ENCODE measurements around the gene ESR1.
"Not testable (repeated sequence)": the region's sequence is repeated elsewhere in the genome, so short reads cannot be mapped to it uniquely, and the experiment has no call there.

The ESR1 gene

DNA sequence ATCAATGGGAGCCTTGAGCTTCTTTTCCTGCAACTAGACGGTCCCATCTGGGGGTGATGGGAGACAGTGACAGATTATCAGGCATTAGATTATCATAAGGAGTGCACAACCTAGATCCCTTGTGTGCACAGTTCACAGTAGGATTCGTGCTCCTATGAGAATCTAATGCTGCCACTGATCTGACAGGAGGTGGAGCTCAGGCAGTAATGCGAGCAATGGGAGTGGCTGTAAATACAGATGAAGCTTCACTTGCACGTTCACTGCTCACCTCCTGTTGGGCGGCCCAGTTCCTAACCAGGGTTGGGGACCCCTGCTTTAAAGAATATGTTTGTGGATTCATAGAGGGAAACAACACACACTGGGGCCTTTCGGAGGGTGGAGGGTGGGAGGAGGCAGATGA, 180.7 kb downstream of the ESR1 start:
- not testable (repeated sequence) for DNase-seq (ENCODE audit: low spot score)

GRCh38 chr6:151992091-151992490, 184.6 kb downstream of the ESR1 start:
- no peak for DNase-seq (ENCODE audit: low spot score)

- no peak for DNase-seq (ENCODE audit: low spot score)
Measured at GRCh38 chr6:151993364-151993763, 185.9 kb downstream of the ESR1 start.

DNA sequence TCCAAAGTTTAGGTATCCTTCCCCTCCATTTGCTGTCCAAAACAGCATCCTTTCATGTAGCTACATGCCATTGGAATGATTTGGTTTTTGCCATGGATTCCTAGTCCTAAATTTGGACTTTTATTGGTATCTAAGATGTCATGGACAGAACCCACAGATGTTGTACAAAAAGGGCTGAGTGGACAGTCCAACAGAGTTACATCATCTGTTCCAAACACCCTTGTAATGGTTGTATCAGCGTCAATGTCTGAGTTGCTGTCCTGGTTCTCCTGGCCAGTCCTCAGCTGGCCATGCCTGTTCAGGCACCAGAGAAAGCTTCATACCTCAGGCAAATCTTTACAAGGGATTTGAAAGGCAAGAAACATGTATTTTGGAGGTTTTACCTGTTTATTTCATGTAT, 191.3 kb downstream of the ESR1 start:
- DNase-seq (ENCODE audit: low spot score) = no peak

DNA sequence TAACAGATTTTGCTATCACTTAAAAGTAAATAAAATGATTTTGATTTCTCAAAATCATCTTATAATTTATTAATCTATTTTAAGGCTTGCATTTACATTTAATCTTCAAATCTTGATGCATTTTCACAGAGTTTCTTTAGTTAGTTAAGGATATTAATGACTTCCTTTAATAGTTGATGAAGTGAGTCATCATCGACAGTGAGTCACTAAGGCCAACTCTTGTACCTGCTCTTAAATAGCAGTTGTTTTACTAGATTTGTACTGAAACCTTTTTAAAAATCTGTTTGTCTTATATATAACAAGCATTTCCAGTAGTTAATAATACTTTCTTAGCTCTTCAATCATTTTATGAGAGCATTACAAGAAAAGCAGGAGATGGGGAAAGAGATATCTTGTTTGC, 191.7 kb downstream of the ESR1 start:
- no peak for DNase-seq (ENCODE audit: low spot score)

- DNase-seq (ENCODE audit: low spot score) = no peak
Measured at GRCh38 chr6:152001408-152001807, 193.9 kb downstream of the ESR1 start.

DNA sequence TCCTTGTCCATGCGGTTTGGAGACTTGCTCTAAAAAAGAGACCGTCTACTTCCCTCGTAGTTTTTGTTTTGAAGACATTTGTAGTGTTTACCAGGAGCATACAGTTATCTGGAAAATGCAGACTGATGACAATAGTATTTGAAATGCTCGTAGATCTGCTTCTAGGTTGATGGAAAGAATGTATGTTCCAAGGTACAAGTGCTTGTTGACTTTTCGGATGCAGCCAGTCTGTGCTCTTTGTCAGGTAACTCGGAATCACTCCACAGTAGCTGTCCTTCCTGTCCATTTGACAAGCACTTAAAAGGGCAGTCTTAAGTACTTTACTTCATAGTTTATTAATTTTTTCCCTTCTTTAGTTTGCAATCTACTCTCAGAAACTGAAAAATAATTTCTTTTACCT, 194.8 kb downstream of the ESR1 start:
- DNase-seq (ENCODE audit: low spot score) = no peak

- no peak for DNase-seq (ENCODE audit: low spot score)
Measured at GRCh38 chr6:152004036-152004566, 196.6 kb downstream of the ESR1 start.

GRCh38 chr6:152004896-152005295, 197.4 kb downstream of the ESR1 start:
- no peak for DNase-seq (ENCODE audit: low spot score)

GRCh38 chr6:152008779-152009178, 201.3 kb downstream of the ESR1 start:
- DNase-seq (ENCODE audit: low spot score) = no peak

DNA sequence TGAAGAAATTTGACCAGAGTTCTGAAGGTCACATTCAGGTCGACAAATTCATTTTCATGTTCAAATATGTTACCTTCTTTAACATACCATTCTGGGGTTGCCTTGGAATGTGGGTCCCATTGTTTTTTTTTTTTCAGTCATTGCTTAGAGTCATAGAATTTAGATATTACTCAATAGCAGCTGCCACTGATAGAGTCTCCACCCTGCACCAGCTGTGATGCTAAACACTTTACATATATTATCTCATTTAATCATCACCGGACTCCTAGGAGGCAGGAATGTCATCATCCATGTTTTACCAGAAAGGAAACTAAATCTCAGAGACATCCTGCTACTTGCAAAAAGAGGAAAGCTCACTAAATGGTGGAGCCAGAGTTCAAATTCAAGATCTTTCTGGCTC, 204.7 kb downstream of the ESR1 start:
- no peak for DNase-seq (ENCODE audit: low spot score)

DNA sequence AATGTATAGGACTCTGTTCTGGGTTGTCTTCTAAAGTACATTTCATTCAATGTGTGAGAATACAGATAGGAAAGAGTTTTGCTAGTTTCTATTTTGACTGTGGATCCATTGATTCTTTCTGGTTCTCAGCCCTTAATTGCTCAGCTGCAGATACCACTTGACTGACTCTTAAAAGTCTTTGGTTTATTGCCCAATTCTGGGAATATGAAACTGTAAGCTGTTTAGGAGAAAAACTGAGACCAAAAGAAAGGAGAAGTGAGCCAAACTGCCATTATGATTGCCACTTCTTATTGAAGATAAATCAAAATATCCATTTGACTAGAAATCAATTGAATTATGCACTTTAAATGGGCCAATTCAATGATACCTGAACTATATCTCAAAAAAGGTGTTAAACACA, 211.4 kb downstream of the ESR1 start:
- DNase-seq (ENCODE audit: low spot score) = no peak

GRCh38 chr6:152022303-152022702, 214.8 kb downstream of the ESR1 start:
- DNase-seq (ENCODE audit: low spot score) = no peak

DNA sequence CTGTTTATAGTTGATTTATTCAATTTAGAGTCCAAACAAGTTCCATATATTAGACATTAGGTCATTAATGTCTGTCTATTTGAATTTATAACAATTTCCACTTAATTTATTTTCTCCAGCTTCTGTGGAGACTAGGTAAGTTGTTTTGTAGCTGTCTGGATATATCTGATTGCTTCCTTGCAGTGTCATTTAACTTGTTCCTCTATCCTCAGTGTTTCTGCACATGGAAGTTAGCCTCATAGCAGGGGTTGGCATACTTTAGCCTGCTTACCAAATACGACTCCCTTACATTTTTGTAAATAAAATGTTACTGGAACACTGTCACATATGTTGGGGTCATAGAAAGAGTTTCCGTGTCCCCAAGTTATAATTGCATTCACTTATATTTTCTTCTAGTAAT, 216.1 kb downstream of the ESR1 start:
- DNase-seq (ENCODE audit: low spot score) = no peak

DNA sequence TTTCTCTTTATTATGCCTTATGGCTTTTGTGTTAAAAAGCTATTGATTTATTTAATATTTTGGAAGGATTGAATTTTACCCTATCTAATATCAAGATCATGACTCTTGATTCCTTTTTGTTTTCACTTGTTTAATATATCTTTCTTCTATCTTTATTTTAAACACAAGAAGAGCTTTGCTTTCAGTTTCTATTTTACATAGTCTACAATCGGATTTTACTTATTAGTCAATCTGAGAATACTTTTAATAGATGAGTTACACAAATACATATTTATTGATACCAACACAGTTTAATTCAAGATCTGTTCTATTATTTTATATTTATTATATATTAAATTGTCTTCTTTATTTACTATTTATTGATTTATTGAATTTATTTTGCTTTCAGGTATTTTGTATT, 218.8 kb downstream of the ESR1 start:
- DNase-seq (ENCODE audit: low spot score) = no peak

GRCh38 chr6:152026744-152027143, 219.3 kb downstream of the ESR1 start:
- not testable (repeated sequence) for DNase-seq (ENCODE audit: low spot score)

DNA sequence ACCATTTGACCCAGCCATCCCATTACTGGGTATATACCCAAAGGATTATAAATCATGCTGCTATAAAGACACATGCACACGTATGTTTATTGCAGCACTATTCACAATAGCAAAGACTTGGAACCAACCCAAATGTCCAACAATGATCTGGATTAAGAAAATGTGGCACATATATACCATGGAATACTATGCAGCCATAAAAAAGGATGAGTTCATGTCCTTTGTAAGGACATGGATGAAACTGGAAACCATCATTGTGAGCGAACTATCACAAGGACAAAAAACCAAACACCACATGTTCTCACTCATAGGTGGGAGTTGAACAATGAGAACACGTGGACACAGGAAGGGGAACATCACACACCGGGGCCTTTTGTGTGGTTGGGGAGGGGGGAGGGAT, 226.3 kb downstream of the ESR1 start:
- DNase-seq (ENCODE audit: low spot score) = not testable (repeated sequence)

- no peak for DNase-seq (ENCODE audit: low spot score)
Measured at GRCh38 chr6:152034631-152035030, 227.1 kb downstream of the ESR1 start.

- DNase-seq (ENCODE audit: low spot score) = no peak
Measured at GRCh38 chr6:152046118-152046517, 238.6 kb downstream of the ESR1 start.

DNA sequence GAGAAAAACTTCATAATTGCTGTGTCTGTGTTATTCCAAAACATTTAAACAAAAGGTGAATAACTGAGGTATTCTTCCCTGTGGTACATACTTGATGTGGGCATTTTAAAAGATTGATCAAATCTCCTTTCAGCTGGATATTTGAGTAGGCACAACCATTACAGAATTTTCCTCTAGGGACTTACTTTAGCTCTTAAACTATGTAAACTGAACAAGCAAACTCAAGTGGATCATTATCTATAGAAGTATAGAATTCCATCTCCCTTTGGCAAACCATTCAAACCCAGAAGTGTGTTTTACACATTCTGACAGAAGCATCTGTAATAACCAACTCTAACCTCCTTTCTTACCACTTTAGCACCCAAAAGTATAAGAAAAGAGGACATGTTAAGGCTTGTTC, 241.4 kb downstream of the ESR1 start:
- DNase-seq (ENCODE audit: low spot score) = no peak

DNA sequence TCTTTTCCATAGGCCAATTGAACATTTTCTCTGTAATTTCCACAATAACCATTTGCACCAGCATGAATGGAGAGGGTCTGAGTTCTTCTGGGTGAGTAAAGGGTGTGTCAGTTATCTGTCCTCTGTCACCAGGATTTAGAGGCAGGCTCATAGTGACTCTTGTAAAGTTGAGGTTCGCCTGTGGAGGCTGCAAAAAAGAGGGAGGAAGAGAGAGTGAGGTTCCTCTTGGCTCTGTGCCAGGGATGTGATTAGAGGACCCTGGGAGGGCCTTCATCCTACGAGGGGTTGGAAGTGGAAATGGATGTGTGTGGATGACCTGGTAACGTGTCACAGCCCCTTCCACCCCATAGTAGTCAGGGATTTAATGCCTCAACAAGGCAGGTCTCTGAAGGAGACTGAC, 242.0 kb downstream of the ESR1 start:
- DNase-seq (ENCODE audit: low spot score) = no peak

DNA sequence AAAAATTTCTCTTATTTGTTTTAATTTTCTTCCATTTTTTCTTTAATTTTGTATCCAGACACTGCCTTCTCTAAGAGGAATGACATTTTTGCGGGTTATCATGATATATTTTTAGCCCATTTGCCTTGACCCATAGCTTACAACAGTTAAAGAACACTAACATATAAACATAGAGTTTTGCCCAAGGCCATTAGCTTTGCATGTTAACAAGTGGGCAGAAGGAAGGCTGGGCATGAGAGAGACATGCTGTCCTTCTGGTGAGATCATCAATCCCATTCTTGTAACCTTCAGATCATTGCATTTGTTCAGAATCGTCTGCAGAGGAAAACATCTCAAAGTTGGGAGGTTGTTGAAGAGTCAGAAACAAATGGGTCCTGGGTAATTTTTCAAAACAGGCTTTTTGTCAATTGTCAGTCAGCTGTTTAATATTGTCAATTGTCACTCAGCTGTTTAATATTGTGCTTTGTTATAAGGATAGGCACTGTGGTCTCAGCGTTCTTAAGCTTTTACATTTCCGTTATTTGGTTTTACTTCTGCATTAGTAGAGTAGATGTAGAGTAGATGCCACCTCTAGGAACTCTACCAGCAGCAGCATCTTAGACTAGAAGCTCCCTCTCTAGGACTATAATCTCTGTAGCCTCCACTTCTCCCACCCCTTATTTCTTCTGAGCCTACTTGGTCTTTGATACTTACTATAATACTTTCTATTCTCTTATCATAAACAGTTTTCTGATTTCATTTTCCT, 243.1 kb downstream of the ESR1 start:
- DNase-seq (ENCODE audit: low spot score) = no peak

DNA sequence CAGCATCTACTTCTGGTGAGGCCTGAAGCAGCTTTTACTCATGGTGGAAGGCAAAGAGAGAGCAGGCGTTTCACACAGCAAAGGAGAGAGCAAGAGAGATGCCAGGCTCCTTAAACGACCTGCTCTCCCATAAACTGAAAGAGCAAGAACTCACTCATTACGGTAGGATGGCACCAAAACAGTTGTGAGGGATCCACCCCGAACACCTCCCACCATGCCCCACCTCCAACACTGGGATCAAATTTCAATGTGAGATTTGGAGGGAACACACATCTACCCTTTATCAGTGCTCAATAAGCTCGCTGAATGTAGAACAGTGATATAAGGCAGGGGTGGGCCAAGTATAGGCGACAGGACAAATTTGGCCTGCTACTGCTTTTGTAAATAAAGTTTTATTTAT, 244.6 kb downstream of the ESR1 start:
- DNase-seq (ENCODE audit: low spot score) = no peak

GRCh38 chr6:152053332-152053731, 245.8 kb downstream of the ESR1 start:
- DNase-seq (ENCODE audit: low spot score) = no peak
